NCI-H82 (cell line): ENCODE data around the gene SLC38A9.

Experiments used
- DNase-seq: peaks from one replicate; lab custom pipeline; 2025; lab: John Stamatoyannopoulos, UW

The SLC38A9 gene

DNA sequence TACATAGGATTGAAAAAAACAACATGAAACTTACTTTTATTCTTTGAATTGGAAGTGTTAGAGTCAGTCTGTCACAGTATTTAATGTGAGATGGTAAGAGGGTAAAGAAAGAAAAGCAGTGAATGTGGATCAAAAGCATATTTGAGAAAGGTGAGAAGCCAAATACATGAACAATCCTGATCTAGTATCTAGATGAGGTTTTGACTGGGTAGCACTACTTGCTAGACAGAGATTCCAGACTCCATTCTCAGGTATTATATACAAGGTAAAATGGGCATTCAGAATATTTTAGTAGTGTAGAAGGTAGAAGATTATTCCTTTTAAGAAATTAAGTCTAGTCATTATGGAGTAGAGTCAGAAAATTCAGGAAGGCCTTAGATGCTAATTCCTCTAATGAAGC is 62.2 kb downstream of the SLC38A9 start:
- no peak for DNase-seq

DNA sequence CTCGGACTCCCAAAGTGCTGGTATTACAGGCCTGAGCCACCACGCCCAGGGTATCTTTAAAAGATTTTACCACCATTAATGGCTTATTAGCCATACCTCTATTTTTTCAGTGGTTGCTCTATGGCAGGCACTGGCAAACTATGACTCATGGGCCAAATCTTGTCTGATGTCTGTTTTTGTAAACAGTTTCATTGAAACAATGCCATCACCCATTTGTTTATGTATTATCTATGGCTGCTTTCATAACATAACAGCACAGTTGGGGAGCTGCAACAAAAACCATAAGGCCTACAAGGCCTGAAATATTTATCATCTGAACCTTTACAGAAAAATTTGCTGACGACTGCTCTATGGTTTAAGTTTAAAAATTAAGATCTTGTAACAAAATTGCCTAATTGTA is 66.8 kb downstream of the SLC38A9 start:
- DNase-seq = no peak

DNA sequence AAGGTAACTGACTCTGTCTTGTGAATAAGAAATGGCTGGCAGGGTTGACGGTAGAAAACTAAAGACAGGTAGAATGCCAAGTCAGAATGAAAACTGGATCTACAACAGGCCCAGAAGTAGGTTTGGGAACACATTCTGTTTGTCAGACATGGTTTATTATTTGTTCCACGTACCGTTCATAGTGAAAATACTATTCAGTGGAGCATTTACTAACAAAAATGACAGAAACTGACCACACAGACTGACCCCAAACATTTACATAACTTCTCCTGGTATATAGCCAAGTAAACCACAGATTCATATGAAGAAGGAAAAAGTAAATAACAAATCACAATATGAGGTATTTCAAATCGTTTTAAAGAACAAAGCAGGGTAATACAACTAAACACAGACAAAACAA is 73.7 kb downstream of the SLC38A9 start:
- DNase-seq = no peak

DNA sequence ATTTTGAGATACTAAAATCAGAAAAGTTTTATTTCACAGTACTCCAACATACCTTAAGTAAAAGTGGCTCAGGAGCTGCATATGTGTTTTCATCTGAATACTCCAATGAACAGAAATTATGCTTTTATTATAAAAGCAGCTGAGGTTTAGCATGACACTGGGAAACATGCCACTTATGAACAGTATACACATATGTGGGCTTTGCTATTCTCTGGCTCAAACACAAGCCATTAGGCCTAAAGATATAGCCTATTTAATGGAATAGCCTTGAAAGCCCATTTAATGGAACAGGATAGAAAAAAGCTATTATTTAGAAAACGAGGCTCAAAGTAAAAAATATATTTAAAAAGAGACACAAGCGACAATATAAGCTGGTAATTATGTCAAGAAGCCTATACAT is 74.1 kb downstream of the SLC38A9 start:
- DNase-seq = no peak

DNA sequence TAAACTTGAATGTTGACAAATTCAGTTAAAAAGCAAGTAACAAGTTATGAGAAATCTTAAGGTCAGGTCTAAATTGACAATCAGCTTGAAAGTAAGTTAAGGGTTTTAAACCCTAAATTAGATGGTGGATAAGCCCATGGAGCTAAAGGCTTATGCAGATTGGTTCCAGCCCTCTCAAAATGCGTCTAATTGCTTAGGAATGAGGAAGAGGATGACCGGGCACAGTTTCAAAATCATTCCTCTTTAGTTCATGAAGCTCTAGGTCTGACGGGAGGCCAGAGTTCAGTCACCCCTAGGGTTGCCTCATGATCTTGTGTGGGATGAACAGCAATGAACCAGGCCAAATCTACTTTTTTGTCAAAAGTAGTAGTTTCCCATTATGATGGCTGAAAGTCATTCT is 75.4 kb downstream of the SLC38A9 start:
- peak; percentile 1 for DNase-seq

DNA sequence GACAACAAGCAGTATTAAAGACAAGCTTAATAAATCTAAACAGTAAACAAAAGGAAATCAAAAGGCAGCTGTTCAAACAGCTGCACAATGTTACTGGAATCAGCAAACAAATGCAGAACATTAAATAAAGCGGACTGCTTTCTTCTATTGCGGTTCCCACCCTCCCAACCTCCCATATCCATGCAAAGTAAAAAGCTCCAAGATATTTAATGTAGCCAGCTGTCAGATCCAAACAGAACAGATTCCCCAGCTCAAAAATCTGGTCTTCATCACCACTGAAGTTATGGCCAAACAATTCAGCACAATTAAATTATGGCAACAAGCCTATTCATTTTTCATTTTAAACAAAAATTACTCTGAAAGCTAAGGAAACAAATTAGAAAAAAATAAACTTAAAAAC is 75.9 kb downstream of the SLC38A9 start:
- DNase-seq = no peak

DNA sequence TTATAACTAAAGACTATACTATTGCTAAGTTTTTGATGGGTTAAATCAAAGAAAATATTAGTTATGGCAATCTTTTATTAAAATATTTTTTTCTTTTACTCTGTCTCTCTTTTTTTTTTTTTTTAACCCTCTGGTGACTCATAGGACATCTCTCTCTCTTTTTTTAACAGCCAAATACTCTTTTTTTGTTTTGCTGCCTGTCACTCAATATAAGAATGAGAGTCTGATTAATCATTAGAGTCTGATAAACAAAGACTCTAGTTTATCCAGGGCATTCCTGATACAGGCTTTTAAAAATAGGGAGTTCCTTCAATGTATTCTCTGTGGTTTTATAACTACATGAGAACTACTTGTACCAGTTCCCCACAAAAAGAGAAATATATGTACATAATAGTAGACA is 77.3 kb downstream of the SLC38A9 start:
- no peak for DNase-seq

DNA sequence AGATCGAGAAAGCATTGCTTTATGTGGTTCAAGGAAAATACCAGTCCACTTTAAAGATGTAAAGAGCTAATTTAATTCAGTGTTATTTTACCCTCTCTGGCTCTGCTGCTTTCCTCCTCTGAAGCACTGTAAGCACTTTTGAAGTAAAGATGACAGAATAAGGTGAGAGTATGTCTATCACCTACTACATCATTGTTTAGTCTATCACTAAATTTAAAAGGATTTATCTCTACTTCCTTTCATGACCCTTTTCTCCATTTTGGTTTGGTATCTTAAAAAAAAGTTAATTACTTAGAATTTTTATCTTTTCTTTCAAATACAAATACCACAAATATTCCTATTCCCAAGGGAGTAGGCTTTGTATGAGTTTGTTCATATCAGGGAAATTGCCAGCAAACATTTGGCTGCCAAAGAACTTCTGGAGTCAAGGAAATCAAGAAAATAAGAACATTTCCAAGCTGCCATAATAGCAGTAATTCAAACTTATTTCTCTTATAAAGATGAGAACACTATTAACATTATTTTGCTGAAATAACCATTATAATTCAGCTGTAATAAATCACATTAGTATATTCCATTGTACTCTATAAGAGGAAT is 77.8 kb downstream of the SLC38A9 start:
- no peak for DNase-seq

DNA sequence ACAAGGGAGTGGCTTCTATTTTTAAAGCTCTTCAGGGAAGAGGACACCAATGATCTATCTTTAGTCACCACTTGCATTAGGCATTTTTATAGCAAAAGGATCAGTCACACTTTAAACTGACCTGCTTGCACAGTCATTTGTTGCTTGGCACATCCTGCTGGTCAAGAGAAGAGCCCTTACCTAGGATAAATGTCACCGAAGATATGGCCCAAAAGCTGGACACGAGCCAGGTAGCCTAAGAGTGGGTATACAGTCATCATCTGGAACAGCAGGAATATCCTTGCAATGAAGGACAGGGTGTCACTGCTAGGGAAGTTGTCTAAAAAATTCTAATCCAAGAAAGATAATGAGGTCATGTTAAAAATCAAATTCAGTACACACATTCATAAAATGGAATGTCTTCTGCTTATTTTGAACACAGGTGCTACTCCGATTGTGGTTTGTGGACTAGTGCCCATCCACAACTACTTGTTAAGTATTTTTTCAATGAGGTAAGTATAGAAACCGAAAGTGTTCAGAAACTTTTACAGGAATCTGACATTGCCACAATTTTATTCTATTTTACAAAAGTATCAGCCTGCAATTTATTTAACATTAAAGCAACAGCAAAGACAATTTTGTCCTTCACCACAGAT is 78.4 kb downstream of the SLC38A9 start:
- no peak for DNase-seq

DNA sequence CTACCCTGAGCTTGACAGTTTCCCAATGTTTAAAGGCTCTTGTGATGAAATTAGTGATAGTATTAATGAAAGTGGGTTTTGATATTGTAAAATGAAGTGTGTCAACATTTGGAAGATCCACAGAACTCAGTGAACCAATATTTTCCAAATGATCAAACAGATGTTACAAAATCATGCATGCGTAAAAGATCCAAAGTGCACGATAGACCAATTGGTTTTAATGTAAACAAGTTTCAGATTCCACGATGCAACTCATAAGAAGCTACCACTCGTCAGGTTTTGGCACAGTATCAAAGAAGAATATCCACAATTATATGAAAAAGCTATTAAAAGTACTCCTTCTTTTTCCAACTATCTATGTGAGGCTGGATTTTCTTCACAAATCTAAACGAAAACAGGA is 82.3 kb downstream of the SLC38A9 start:
- DNase-seq = no peak

DNA sequence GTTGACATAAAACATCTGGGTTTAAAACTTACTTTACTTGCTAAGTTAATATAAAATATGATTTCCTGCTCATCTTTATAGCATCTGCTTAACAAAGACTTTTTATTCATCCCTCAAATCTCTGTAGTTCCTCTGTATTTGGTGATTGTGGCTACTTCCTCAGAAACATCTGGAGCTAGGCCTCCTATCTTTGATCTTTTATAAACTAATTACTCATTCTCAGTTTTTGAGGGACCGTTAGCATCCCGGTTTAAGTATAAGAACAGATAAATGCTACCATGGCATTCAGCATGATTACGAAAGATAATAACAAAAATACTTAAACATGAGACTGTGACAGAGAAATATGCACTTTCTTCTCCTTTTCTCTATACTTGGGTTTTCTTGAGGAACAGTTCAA is 85.3 kb downstream of the SLC38A9 start:
- no peak for DNase-seq

DNA sequence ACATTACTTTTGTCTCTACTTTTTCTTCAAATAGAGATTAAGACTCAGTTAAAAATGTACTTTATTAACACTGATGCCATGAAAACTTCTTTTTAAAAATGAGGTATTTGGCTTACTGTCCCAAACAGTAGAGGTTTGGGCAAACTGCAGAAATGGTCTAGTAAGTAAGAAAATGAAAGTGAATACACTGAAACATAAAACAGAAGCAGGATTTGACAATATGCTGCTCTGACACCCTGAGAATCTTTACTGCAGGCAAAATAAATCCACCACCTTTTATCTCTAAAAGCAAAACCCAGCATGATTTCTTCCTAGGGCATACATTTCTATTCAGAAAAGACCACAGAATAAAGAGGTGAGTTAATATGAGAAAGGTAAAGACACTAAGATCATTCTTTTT is 86.2 kb downstream of the SLC38A9 start:
- no peak for DNase-seq

DNA sequence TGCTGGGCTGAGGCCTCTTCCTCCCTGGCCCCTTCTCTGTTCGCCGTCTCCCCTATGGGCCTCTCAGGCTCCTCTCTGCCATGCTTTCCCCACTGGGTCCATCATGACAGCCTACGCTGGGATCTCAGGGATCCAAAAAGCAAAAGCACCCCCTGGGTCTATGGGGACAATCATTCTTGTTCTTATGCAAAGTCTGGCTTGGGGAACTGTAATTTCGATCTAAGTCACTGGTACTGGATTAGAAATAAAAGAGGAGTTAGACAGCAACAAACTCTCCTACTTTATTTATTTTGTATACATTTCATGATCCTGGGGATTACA is 86.6 kb downstream of the SLC38A9 start:
- DNase-seq = no peak

DNA sequence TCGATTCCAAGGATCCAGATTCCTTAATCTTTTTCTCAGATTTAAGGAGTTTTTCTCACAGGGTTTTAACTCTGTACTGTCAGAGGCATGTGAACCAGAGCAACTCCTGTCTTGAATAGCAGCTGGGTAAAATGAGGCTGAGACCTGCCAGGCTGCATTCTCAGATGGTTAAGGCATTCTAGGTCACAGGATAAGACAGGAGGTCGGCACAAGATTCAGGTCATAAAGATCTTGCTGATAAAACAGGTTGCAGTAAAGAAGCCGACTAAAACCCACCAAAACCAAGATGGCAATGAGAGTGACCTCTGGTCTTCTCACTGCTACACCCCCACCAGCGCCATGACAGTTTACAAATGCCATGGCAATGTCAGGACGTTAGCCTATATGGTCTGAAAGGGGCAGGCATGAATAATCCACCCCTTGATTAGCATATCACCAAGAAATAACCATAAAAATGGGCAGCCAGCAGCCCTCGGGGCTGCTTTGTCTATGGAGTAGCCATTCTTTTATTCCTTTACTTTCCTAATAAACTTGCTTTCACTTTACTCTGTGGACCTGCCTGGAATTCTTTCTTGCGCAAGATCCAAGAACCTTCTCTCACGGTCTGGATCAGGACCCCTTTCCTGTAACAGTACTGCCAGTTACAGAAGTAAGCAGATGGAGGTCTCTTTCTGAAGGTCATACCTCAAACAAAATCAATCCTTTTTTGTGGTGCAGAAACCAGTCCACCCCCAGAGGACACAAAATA is 87.1 kb downstream of the SLC38A9 start:
- no peak for DNase-seq

DNA sequence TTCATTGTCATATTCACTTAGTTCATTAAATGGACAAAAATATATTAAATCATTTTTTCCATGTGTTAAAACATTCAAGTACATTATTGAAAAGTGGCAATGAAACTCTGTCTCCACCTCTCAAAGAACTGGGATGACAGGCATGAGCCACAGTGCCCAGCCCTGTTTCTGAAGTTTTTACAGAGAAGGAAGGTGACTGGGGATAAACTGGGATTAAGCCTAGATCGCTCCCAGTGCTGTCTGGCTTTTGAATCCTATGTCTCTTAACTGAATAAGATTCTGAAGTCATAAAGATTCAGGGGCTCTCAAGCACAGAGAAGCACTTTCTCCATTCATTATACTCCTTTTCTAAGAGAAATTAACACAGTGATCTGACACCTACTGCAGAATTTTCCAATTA is 88.3 kb downstream of the SLC38A9 start:
- peak; percentile 44 for DNase-seq

DNA sequence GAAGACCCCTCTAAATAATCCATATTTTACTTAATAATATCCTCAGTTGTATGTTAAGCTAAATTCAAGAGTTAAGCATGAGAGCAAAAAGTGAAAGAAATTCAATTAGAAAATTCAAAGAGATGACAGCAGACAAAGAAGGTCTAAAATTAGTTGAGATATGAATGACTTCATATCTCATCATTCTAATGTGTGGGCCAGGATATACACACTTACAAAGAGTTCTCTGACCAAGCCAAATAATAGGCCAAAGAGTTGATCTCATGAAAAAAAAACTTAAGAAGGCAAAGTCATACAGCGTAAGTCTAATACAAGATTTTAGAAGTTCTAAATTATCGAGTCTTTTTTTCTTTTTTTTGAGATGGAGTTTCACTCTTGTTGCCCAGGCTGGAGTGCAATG is 89.7 kb downstream of the SLC38A9 start:
- no peak for DNase-seq

DNA sequence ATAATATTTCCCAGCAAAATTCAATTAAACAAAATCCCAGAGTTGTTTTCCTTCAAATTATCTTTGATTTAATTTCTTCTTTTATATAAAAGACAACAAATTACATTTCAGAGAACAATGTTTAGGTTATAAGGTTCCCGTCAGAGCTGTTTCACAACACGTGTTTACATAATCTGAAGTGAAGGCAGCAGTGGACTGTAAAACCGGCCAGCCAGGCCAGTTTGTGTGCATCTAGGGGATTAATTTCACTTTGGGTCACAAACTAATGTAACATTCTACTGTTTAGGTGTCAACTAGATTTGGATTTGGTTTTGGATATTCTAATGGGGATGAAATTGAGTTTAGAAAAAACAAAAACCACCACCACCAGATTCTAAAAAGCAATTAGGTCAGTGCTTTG is 90.9 kb downstream of the SLC38A9 start:
- no peak for DNase-seq

DNA sequence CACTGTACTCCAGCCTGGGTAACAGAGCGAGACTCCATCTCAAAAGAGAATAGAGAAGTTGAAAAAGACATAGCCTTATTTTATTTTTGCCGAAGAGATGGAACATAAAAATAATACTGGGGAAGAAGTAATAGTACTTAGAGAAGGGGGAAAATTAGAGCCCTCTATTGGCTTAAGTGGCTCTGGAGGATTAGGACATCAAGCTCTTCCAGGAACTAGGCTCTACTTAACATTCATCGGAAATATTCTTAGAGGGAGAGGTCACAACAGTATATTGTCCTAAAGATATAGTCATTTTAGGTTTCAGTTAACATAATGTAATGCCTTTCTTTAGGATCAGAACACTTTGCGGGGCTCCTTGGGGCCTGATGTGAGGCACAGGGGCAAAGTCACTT is 91.4 kb downstream of the SLC38A9 start:
- peak; percentile 18 for DNase-seq

DNA sequence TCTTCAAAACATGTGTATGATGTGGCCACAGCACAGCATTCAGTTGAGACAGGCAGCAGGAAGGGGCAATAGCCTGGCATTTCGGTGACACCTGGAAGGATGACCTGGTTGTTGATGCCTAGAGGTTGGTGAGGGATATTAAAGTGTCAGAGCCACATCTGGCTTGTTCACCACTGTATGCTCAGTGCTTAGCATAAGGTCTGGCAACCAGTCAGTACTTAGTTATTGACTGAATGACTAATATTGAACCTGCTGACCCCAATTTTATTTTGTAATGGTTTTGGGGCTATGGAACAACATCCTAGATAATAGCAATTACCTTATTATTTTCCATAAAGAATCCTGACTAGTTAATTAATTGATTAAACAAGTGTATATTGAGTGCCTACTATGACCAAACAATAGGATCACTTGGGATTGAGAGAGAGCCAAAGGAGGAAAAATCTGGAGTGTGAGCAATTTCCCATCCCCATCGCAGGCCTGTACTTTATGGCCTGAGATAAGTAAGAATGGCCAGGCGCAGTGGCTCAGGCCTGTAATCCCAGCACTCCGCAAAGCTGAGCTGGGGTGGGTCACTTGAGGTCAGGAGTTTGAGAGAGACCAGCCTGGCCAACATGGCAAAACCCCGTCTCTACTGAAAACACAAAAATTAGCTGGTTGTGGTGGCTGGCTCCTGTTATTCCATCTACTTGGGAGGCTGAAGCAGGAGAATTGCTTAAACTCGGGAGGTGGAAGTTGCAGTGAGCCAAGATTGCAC is 91.9 kb downstream of the SLC38A9 start:
- DNase-seq = peak; percentile 8

DNA sequence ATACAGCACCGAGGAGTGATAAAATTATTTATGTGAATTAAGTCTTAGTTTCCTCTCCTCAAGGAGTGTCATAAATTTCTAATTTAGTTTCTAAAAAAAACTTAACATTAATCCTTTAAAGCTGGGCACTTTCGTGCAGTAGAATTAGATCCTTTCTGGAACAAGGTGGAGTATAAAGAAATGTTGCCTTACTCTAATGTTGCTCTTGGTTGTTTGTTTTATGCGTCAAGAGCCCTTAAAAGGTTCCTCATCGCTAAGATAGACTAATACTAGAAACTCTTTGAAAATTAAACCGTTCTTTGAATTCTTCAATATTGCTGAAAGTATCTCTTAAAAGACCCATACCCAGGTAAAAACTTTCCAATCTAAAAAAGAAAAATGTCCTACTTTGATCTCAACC is 93.8 kb downstream of the SLC38A9 start:
- no peak for DNase-seq

DNA sequence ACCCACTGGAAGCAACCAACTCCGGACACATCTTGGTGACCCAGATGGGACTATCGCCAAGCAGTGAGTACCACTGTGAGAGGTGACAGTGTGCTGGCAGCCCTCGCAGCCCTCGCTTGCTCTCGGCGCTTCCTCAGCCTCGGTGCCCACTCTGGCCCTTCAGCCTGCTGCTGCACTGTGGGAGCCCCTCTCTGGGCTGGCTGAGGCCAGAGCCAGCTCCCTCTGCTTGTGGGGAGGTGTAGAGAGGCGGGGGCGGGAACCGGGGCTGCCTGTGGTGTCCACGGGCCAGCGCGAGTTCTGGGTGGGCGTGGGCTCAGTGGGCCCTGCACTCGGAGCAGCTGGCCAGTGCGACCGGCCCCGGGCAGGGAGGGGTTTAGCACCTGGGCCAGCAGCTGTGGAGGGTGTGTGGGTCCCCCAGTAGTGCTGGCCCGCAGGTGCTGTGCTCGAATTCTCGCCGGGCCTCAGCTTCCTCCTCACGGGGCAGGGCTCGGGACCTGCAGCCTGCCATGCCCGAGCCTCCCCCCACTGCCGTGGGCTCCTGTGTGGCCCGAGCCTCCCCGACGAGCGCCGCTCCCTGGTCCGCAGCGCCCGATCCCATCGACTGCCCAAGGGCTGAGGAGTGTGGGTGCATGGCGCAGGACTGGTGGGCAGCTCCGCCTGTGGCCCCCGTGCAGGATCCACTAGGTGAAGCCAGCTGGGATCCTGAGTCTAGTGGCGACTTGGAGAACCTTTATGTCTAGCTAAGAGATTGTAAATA is 98.8 kb downstream of the SLC38A9 start:
- no peak for DNase-seq

DNA sequence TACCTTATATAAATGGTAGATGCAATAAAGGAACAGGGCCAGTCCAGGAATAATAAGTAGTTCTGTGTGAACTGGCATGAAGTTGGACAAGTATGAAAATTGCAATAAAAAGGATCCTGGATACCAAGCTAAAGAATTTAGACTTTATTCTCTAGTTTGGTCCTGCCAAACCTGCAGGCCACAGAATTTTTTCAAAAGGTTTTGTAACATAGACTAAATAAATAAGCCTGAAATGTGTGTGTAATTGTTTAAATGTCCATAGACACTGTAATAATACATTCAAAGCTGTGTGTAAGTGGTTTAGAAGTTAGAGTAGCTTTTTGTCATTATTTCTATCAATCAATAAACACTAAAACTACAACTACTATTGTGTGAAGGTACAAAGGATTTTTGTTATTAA is 101.6 kb downstream of the SLC38A9 start:
- DNase-seq = no peak
